T-helper 22 cell (primary cell): Measurements from ENCODE around the gene RFX1.
"Not testable (repeated sequence)": the region's sequence is repeated elsewhere in the genome, so short reads cannot be mapped to it uniquely, and the experiment has no call there.

ENCODE experiments used
- DNase-seq: peaks from one replicate; pipeline ENCODE4 v3.0.0-alpha.2; 2020; ENCODE audit warnings: low read depth

Gene RFX1

DNA sequence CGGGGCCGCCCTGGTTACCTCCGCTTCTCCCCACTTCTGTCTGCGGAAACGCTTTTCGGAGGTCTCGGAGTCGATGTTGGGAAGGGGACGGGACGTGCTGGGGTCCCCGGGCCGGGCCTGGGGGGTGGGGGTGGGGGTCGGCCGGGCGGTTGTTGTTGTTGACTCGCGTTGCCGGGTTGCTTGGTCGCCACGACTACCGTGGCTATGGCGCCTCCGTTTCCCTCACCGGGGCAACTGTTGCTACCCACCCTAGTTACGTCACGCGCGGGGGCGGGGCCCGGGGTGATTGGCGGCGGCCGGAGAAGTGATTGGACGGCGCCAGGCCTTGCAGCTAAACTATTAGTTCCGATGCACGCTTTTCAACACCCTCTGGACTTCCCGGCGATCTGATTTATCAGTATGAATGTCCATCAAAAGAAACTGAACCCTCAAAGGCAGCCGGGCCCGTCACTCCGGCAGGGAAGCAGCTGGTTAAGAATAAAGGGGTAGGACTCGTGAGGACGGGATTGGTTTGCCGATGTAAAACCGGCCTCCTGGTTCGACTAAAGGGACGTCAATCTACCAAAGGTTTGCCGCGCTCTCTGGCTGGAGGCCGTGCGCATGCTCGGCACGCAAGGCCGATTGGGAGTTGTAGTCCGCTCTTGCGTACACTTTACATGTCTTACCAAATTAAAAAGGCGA lies at the start of gene RFX1:
Gene RFX1, minus strand, starts transcription at position 236 of the 681 bp plus-strand sequence. CDS start 12,477 bp downstream, outside the sequence.
- DNase-seq: peak; percentile 99

DNA sequence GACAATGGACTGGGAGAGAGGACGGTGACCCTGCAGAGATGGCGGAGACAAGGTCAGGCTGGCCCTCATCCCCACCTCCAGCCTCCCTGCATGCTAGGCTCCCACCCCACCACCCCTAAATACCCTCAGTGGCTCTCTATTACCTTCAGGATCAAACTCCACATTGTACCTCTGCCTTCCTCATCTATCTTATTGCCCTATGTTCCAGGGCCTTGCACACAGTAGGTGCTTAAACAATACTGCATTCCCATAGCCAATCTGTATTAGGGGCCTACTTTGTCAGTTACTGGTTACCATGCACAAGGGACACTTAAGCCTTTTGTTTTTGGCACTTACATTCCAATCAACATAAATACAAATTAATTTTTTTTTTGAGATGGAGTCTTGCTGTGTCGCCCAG lies 49.3 kb upstream of the RFX1 start:
- no peak for DNase-seq

DNA sequence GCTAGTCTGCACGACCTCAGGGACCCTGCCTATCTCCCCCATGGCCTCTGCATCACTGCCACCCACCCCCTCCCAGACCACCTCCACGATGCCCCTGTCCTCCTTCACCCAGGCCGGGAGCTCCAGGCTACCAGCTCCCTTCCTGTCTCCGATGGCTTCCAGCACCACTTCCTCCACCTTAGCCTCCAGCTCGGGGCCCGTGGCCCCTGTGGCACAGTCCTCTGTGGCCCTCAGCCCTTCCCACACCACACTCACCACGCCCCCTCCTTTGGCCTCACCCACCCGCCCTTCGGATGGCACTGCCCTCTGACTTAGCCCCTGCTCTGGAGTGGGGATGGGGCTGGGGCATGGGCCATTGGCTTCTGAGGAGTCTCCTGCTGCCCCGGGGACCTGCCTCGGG lies 48.6 kb upstream of the RFX1 start:
- DNase-seq: no peak

DNA sequence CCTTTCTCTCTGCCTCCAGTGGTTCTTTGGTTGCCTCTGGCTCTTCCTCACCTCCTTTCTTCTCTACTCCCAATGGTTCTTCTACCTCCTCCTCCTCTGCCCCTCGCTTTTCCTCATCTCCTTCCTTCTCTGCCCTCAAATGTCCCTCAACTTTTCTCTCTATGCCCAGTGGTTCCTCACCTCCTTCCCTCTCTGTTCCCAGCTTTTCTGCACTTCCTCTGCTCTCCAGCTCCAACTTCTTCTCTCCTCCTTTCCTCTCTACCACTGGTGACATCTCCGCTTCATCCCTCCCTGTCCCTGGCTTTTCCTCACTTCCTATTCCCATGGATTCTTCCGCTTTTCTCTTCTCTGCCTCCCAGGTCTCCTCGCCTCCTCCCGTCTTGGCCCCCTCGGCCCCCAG lies 48.0 kb upstream of the RFX1 start:
- DNase-seq: no peak

DNA sequence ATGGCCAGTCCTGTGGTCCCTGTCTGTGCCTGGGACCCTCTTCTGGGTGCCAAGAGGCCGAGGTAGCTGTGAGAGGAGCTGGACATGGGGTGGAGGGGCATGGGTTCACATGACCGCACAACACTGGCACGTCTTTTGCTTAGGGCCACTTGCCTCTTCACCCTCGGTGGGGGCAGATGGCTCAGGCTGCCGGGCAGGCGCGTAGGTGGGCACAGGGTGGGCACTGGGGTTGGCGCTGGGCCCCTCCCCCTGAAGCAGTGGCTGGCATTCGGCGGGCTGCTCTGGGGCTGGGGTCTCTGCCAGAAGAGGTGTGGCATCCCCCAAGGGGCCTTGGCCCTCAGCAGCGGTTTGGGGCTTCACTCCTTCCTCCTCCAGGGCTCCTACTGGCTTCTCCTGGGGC lies 47.4 kb upstream of the RFX1 start:
- no peak for DNase-seq

DNA sequence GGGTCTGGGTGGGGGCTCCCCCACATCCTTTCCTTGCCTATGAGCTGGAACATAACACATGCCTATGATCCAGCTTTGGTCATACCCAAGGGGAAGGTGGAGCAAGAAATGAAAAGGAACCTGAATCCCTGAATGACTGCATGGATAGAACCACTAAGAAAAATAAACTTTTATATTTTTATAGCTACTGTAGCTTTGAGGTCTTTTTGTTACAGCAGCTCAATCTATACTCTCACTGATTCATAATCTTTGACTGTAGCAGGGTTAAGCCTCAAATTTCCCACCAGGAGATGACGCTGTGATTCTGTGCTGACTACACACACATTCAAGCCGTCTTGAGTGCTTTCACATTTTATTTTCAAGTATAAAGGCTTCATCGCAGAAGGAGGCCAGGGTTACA lies 46.9 kb upstream of the RFX1 start:
- DNase-seq: no peak

DNA sequence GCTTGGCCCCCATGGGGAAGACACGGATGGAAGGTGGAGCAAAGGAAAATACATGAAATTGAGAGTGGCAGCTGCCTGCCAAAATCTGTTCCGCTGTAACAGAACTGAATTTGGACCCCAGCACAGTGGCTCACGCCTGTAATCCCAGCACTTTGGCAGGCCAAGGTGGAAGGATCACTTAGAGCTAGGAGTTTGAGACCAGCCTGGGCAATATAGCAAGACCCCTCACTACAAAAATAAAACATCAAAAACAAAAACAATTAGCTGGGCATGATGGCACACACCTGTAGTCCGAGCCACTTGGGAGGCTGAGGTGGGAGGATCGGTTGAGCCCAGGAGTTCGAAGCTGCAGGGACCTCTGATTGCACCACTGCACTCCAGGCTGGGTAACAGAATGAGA lies 46.4 kb upstream of the RFX1 start:
- no peak for DNase-seq

DNA sequence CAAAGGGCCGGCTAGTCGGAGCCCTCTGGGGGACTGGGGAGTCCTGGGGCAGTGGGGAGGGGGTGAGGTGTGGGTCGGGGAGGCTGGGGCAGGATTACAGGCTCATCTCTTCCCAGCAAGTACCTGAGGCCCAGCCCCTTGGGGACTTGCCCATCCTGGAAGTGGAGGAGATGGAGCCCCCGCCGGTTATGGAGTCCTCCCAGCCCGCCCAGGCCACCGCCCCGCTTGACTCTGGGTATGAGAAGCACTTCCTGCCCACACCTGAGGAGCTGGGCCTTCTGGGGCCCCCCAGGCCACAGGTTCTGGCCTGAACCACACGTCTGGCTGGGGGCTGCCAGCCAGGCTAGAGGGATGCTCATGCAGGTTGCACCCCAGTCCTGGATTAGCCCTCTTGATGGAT lies 45.9 kb upstream of the RFX1 start:
- no peak for DNase-seq

DNA sequence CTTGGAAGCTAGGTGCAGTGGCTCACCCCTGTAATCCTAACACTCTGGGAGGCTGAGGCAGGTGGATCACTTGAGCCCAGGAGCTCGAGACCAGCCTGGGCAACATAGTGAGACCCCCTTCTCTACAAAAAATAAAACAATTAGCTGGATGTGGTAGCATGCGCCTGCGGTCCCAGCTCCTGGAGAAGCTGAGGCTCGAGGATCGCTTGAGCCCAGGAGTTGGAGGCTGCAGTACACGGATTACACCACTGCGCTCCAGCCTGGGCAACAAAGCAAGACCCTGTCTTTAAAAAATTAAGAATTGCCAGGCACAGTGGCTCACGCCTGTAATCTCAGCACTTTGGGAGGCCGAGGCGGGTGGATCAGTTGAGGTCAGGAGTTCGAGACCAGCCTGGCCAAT lies 44.8 kb upstream of the RFX1 start:
- not testable (repeated sequence) for DNase-seq

DNA sequence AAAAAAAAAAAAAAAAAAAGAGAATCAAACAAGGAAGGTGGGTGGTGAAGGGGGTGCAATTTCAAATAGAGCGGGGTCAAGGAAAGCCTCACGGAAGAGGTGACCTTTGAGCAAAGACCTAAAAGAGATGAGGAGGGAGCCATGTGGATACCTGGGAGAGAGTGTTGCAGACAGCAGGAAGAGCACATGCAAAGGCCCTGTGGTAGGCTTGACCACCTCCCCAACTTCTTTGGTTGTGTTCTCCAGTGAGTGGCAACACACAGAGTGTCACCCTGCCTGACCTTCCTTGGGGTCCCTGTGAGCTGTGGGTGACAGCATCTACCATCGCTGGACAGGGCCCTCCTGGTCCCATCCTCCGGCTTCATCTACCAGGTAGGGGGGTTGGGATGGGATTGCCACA lies 44.4 kb upstream of the RFX1 start:
- DNase-seq: no peak

DNA sequence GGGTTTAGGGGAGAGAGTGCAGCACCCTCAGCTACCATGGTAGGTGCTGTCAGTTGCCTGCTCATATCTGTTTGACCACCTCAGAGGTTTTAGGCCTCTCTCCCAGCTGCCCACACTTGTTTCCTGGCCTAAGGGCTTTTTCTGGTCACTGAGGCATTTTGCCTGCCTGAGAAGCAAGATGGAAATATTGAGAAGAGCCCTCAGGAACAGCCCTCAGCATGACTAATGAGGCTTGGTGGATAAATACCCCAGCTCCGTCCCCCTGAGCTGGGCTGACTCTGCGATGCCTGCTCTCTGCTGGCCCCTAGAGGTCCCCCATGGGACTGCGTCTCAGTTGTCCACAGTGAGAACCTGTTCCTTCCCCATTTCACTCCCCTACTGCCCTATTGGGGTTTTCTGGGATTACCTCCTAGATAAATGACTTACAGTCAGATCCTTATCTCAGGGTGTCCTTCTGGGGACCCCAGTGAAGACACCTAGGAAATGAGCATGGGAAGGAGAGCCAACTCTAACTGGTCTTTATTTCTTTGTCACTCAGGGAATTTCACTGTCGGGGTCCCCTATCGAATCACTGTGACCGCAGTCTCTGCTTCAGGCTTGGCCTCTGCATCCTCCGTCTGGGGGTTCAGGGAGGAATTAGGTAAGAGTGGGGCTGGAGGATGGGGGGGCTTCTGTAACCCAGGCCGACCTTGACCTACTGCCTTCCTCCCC lies 42.5 kb upstream of the RFX1 start:
- peak; percentile 40 for DNase-seq

DNA sequence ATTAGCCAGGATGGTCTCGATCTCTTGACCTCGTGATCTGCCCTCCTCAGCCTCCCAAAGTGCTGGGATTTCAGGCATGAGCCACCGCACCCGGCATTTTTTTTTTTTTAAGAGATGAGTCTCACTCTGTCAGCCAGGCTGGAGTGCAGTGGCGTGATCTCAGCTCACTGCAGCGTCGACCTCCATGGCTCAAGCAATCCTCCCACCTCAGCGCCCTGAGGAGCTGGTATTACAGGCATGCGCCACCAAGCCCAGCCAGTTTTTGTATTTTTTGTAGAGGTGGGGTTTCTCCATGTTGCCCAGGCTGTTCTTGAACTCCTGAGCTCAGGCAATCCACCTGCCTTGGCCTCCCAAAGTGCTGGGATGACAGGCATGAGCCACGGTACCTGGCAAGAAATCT lies 41.7 kb upstream of the RFX1 start:
- DNase-seq: not testable (repeated sequence)

DNA sequence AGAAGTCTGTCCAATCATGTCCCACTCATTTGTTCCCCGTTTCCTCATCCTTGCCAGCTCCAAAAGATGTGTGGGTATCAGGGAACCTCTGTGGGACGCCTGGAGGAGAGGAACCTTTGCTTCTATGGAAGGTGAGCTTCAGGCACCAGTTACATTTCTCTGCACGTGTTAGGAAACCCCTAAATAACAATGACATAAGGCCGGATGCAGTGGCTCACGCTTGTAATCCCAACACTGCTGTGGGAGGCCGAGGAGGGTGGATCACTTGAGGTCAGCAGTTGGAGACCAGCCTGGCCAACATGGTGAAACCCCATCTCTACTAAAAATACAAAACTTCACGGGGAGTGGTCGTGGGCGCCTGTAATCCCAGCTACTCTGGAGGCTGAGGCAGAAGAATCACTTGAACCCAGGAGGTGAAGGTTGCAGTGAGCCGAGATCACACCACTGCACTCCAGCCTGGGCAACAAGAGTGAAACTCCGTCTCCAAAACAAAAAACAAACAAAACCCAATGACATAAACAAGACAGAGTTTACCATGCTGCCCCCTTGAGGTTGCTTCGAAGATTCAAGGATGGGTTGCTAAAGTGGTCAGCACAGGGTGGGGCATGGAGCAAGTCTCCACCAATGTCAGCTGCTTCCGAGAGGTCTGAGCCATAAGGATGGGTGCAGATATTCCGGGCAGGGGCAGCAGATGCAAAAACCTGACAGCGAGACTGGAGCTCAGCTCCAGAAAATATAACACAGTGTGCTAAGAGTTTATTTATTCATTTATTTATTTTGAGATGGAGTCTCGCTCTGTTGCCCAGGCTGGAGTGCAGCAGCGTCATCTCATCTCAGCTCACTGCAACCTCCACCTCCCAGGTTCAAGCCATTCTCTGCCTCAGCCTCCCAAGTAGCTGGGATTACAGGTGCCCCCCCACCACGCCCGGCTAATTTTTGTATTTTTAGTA lies 36.8 kb upstream of the RFX1 start:
- DNase-seq: not testable (repeated sequence)

DNA sequence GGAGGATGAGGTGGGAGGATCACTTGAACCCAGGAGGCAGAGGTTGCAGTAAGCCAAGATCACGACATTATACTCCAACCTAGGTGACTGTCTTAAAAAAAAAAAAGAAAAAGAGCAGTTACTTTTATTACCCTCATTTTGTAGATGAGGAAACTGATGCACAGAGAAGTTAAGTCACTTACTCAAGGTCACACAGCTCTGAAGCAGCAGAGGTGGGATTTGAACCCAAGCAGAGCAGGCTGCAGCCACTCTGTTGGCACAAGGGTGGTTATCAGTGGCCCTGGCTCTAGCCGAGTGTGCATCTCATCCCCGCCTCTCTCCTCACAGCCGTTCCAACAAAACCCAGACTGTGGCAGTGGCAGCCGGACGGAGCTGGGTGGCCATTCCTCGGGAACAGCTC lies 33.1 kb upstream of the RFX1 start:
- no peak for DNase-seq

DNA sequence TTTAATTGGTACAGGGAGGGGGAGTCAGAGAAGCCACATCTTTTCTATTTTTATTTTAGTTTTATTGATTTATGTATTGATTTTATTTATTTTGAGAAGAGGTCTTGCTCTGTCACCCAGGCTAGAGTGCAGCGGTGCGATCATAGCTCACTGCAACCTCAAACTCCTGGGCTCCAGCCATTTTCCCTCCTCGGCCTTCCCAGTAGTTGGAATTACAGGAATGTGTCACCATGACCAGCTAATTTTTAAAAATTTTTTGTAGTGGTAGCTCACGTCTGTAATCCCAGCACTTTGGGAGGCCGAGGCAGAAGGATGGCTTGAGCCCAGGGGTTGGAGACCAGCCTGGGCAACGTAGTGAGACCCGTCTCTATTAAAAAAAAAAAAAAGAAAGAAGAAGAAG lies 29.6 kb upstream of the RFX1 start:
- no peak for DNase-seq

DNA sequence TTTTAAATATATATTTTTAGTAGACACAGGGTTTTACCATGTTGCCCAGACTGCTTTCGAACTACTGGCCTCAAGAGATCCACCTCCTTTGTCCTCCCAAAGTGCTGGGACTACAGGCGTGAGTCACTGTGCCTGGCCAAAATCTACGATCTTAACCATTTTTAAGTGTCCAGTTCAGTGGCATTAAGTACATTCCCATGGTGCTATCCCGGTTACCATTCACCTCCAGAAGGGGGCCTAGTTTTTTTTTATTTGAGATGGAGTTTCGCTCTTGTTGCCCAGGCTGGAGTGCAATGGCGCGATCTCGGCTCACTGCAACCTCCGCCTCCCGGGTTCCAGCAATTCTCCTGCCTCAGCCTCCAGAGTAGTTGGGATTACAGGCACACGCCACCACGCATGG lies 29.0 kb upstream of the RFX1 start:
- DNase-seq: not testable (repeated sequence)

DNA sequence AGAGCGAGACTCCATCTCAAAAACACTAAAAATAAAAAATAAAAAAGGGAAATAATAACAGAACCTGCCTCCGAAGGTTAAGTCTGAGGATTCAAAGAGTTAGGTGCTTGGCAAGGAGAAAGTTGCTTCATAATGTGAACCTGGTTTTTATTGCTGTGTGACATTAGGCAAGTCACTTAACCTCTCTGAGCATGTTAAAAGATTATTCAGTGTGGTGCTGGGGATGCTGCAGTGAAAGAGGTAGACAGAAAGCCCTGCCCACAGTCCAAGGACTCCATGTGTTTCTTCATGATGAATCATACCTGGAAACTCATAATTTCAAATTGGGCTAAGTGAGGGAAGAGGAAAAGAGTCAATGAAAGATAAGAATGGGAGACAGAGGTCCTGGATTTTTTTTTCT lies 27.8 kb upstream of the RFX1 start:
- DNase-seq: no peak

DNA sequence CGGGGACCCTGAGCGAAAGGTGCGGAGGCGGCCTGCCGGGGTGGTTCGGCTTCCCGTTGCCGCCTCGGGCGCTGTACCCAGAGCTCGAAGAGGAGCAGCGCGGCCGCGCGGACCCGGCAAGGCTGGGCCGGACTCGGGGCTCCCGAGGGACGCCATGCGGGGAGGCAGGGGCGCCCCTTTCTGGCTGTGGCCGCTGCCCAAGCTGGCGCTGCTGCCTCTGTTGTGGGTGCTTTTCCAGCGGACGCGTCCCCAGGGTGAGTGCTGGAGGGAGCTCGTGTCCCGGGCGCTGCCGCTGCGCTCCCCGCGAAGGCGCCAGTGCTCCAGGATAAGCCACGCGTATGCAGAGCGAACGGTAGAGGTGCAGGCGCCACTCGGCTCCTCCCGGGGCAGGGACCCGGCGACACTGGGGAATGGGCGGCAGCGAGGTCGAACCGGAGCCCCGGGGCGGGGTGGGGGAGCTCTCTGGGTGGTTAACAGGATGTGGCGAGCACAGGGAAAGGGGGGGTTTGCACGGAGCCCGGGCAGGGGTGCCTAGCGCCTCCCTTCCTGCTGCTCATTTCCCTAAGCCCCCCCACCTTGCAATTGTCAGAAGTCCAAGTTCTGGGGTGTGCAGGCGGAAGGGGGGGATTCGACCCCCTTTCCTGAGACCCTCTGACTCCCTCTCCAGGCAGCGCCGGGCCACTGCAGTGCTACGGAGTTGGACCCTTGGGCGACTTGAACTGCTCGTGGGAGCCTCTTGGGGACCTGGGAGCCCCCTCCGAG lies 25.8 kb upstream of the RFX1 start, which contains the start of gene IL27RA:
Gene IL27RA, plus strand, starts transcription at position 44 of the 762 bp plus-strand sequence. Its CDS starts 111 bp downstream, at position 155.
- DNase-seq: peak; percentile 74

DNA sequence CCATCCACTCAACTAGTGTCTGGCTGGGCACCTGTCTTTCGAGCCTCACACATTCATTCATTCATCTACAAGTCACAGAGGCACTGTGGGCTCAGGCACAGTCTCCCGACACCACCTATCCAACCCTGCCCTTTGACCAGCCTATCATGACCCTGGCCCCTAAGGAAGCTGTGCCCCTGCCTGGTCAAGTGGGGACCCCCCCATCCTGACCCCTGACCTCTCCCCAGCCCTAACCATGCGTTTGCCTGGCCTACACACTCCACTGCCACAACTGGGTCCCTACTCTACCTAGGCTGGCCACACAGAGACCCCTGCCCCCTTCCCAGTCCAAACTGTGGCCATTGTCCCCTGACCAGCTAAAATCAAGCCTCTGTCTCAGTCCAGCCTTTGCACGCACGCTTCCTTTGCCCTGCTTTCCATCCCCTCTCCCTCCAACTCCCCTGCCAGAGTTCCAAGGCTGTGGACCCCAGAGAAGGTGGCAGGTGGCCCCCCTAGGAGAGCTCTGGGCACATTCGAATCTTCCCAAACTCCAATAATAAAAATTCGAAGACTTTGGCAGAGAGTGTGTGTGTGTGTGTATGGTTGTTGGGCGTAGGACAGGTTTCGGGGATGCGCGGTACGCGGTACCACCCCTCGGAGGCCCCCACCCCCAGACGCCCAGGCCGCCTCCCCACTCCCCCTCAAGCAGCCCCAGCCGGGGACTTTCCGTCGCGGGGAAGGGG lies 25.0 kb upstream of the RFX1 start:
- DNase-seq: peak; percentile 72

DNA sequence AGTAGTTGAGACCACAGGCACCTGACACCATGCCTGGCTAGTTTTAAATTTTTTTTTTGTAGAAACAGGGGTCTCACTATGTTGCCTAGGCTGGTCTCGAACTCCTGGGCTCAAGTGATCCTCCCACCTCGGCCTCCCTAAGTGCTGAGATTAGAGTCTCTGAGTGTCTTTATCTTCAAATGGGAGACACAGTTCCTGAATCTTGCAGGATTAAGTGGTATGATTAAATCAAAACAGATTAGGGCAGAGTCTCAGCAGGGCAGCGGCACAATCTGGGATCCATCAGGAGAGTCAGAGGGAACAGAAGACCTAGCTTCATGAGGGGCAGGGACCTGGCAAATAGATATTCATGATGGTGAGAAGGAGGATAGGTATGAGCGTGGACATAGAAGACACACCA lies 22.8 kb upstream of the RFX1 start:
- DNase-seq: no peak

DNA sequence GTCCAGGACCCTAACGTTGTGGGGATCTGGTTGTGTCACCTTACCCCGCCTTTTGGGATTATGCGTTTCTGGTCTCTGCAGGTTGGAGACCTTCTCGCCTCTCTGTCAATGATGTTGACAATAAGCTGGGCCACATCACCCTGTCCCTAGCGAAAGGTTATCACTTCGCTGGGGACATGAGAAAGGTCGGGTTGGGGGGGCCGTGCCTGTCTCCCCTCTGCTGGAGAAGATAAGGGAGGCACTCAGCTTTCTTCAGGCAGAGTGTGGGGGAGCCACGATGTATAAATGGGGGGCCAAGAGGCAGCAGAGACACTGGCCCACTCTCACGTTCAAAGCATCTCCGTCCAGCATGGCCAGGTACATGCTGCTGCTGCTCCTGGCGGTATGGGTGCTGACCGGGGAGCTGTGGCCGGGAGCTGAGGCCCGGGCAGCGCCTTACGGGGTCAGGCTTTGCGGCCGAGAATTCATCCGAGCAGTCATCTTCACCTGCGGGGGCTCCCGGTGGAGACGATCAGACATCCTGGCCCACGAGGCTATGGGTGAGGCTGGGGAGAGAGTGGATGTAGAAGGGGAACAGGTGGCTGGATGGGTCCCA lies 21.8 kb upstream of the RFX1 start, which contains the start of gene RLN3:
Gene RLN3, plus strand, starts transcription at position 293 of the 595 bp plus-strand sequence. Its CDS starts 57 bp downstream, at position 350.
- DNase-seq: no peak
